Gastroesophageal sphincter (tissue), 4 donors: Measurements from ENCODE around the gene BDKRB1. TPM values are rescaled to one million over a fixed set of nuclear protein-coding genes. Genes with fewer than 3 reads are reported as not detected.
A peak's percentile ranks its signal among the peaks of the same experiment; 100 is the strongest.

ENCODE experiments used
- ATAC-seq: fragments of 150-250 bp; one replicate; pipeline ENCODE4 v1.9.1; 2016; ENCODE audit warnings: mild to moderate bottlenecking, moderate library complexity
- H3K27ac ChIP-seq, 4 donors: fragments of 200-600 bp; sonication (generic) in 3 of 4; 1 replicate in 3 of 4; 2 replicates in 1 of 4; pipeline ENCODE4 v1.5.1; 2016 to 2019
- H3K27me3 ChIP-seq: fragments of 200-600 bp; sonication (generic); one replicate; pipeline ENCODE4 v1.5.1; 2019
- H3K36me3 ChIP-seq, 2 donors: fragments of 200-600 bp; sonication (generic); one replicate each; pipeline ENCODE4 v1.5.1; 2019; ENCODE audit warnings: control low read depth in 1 of 2
- H3K4me1 ChIP-seq, 3 donors: fragments of 200-600 bp; sonication (generic); 1 replicate in 2 of 3; 2 replicates in 1 of 3; pipeline ENCODE4 v1.5.1; 2016 to 2019; ENCODE audit warnings: control low read depth in 2 of 3
- H3K4me3 ChIP-seq, 2 donors: fragments of 200-600 bp; sonication (generic); one replicate each; pipeline ENCODE4 v1.5.1; 2019; ENCODE audit warnings: mild to moderate bottlenecking in 1 of 2, moderate library complexity in 1 of 2
- H3K9me3 ChIP-seq, 3 donors: fragments of 200-600 bp; sonication (generic); one replicate each; pipeline ENCODE4 v1.5.1; 2017 to 2019; ENCODE audit warnings: control low read depth in 2 of 3
- CTCF ChIP-seq, 4 experiments: fragments of 200-600 bp in 2 of 4; fragments of 450-650 bp in 2 of 4; sonication (generic) in 1 of 4; IDR thresholded peaks; one replicate each; pipeline ENCODE4 v1.5.1; 2017 to 2019; ENCODE audit warnings: antibody characterized with exemption in 4 of 4, mild to moderate bottlenecking in 2 of 4, moderate library complexity in 2 of 4
- EP300 ChIP-seq: sonication (generic); formaldehyde crosslinking; IDR thresholded peaks from one replicate; pipeline ENCODE4 v1.6.1; 2017; ENCODE audit warnings: antibody characterized with exemption, mild to moderate bottlenecking
- POLR2A ChIP-seq, 2 donors: fragments of 450-650 bp; IDR thresholded peaks; one replicate each; pipeline ENCODE4 v1.6.1; 2017; ENCODE audit warnings: antibody characterized with exemption in 2 of 2, mild to moderate bottlenecking in 2 of 2, moderate library complexity in 1 of 2
- POLR2AphosphoS5 ChIP-seq: sonication (generic); formaldehyde crosslinking; IDR thresholded peaks from one replicate; pipeline ENCODE4 v1.6.1; 2017; ENCODE audit warnings: antibody characterized with exemption
- WGBS, 2 donors: methylation state at CpG; one replicate each; pipeline ENCODE4 v1.1.5; 2018; ENCODE audit warnings: low coverage in 1 of 2; 5-methylcytosine and 5-hydroxymethylcytosine counted together
- total RNA-seq, 4 donors: library from RNA; depleted of rRNA; stranded (reverse); fragments of >200 nt; gene quantifications; one replicate each; pipeline ENCODE4 v1.1.0, GENCODE V29; 2016

The BDKRB1 gene
- total RNA-seq, 4 donors from 2014 or later = 0.50 to 7.9 (median 1.2) TPM; not detected in 1

- Histone ChIP-seq H3K4me1 (peaks cover 0 to 25% (median 7%) of the 10 kb centered on the region in 3 donors), H3K36me3 (no peaks in the 10 kb centered on the region), H3K27me3 (no peaks in the 10 kb centered on the region), H3K27ac (no peak overlapping the region), H3K9me3 (no peaks in the 10 kb centered on the region), H3K4me3 (no peak overlapping the region)
- WGBS, 2 donors = 58% methylated on average over 12 to 13 of the region's 16 CpGs
- ATAC-seq = no peak
- no peak for TF ChIP-seq EP300
- no peak for TF ChIP-seq POLR2A (IDR thresholded peaks at IDR 0.05)
- no peak for TF ChIP-seq POLR2AphosphoS5
- TF ChIP-seq CTCF (IDR thresholded peaks at IDR 0.05) = no peak
These were observed 9.5 kb downstream of the BDKRB1 start for GRCh38 chr14:96265383-96266095.

- Histone ChIP-seq H3K36me3 (no peaks in the 10 kb centered on the region), H3K9me3 (peaks cover 0 to 14% (median 0%) of the 10 kb centered on the region in 3 donors), H3K4me3 (no peak overlapping the region), H3K27ac (no peak overlapping the region), H3K4me1 (peaks cover 0 to 22% (median 7%) of the 10 kb centered on the region in 3 donors), H3K27me3 (no peaks in the 10 kb centered on the region)
- no peak for TF ChIP-seq POLR2AphosphoS5
- TF ChIP-seq EP300 = no peak
- TF ChIP-seq CTCF (IDR thresholded peaks at IDR 0.05) = no peak
- TF ChIP-seq POLR2A (IDR thresholded peaks at IDR 0.05) = no peak
- ATAC-seq = no peak
- 33 to 43% methylated on average over 1 to 3 of the region's 3 CpGs for WGBS, 2 donors
These were observed 11.3 kb downstream of the BDKRB1 start for GRCh38 chr14:96267336-96267735.

GRCh38 chr14:96267916-96268315, 11.9 kb downstream of the BDKRB1 start:
- TF ChIP-seq EP300 (no peak), CTCF (IDR thresholded peaks at IDR 0.05) (no peak), POLR2A (IDR thresholded peaks at IDR 0.05) (no peak), POLR2AphosphoS5 (no peak)
- Histone ChIP-seq H3K4me1 (peaks cover 0 to 22% (median 7%) of the 10 kb centered on the region in 3 donors), H3K27me3 (no peaks in the 10 kb centered on the region), H3K36me3 (no peaks in the 10 kb centered on the region), H3K27ac (peak overlapping the region in 1 of 4 donors; percentile 16), H3K9me3 (peaks cover 0 to 16% (median 0%) of the 10 kb centered on the region in 3 donors), H3K4me3 (no peak overlapping the region)
- WGBS, 2 donors = 87 to 100% methylated on average over 2 to 3 of the region's 5 CpGs
- no peak for ATAC-seq

- Histone ChIP-seq H3K4me1 (peaks cover 0 to 22% (median 7%) of the 10 kb centered on the region in 3 donors), H3K27ac (peak overlapping the region in 3 of 4 donors; percentile 48 to 65 (median 63)), H3K9me3 (peaks cover 0 to 16% (median 0%) of the 10 kb centered on the region in 3 donors), H3K36me3 (no peaks in the 10 kb centered on the region), H3K27me3 (no peaks in the 10 kb centered on the region), H3K4me3 (no peak overlapping the region)
- TF ChIP-seq EP300 = no peak
- no peak for TF ChIP-seq POLR2A (IDR thresholded peaks at IDR 0.05)
- peak; percentile 80 for TF ChIP-seq POLR2AphosphoS5
- no peak for TF ChIP-seq CTCF (IDR thresholded peaks at IDR 0.05)
- 65 to 94% methylated on average over 10 to 15 of the region's 22 CpGs for WGBS, 2 donors
- ATAC-seq = peak; percentile 91
These were observed 12.7 kb downstream of the BDKRB1 start for GRCh38 chr14:96268431-96269358.
